Stimulated activated CD4-positive, alpha-beta T cell treated with anti-CD3 and anti-CD28 coated beads, Interleukin-15, amount 100 ng/mL, for 48 hours (primary cell): ENCODE data around the gene HM13.
A peak's percentile ranks its signal among the peaks of the same experiment; 100 is the strongest.
"Not testable (repeated sequence)": the region's sequence is repeated elsewhere in the genome, so short reads cannot be mapped to it uniquely, and the experiment has no call there.

Experiments used
- DNase-seq, 2 donors: peaks; one replicate each; pipeline ENCODE4 v3.0.0-alpha.2; 2020; ENCODE audit warnings: low read depth in 2 of 2

HM13 gene

GRCh38 chr20:31542963-31543362 is 28.7 kb downstream of the HM13 start:
- no peak for DNase-seq

- no peak for DNase-seq
Observed at GRCh38 chr20:31543966-31544598, 29.8 kb downstream of the HM13 start.

GRCh38 chr20:31544600-31544999 is 30.4 kb downstream of the HM13 start:
- no peak for DNase-seq

GRCh38 chr20:31545621-31546040 is 31.4 kb downstream of the HM13 start:
- not testable (repeated sequence) for DNase-seq

- peak; percentile 70 to 75 for DNase-seq
Observed at GRCh38 chr20:31547017-31547675, 32.9 kb downstream of the HM13 start.

GRCh38 chr20:31547720-31548298 is 33.6 kb downstream of the HM13 start:
- no peak for DNase-seq

- no peak for DNase-seq
Observed at GRCh38 chr20:31548820-31549512, 34.7 kb downstream of the HM13 start.

GRCh38 chr20:31549513-31549880 is 35.3 kb downstream of the HM13 start:
- no peak for DNase-seq

GRCh38 chr20:31550099-31550498 is 35.9 kb downstream of the HM13 start:
- DNase-seq: no peak

- no peak for DNase-seq
Observed at GRCh38 chr20:31551163-31552081, 37.2 kb downstream of the HM13 start.

GRCh38 chr20:31555203-31555775 is 41.0 kb downstream of the HM13 start:
- no peak for DNase-seq

GRCh38 chr20:31559704-31560093 is 45.5 kb downstream of the HM13 start:
- DNase-seq: no peak

GRCh38 chr20:31560094-31560745 is 46.0 kb downstream of the HM13 start:
- peak; percentile 56 to 62 for DNase-seq

GRCh38 chr20:31560746-31561598 is 46.7 kb downstream of the HM13 start:
- no peak for DNase-seq

GRCh38 chr20:31562241-31562640 is 48.0 kb downstream of the HM13 start:
- DNase-seq: no peak

- no peak for DNase-seq
Observed at GRCh38 chr20:31564284-31564683, 50.0 kb downstream of the HM13 start.

- DNase-seq: no peak
Observed at GRCh38 chr20:31565699-31566318, 51.6 kb downstream of the HM13 start.

- no peak for DNase-seq
Observed at GRCh38 chr20:31566319-31566657, 52.0 kb downstream of the HM13 start.

GRCh38 chr20:31566658-31567379 is 52.6 kb downstream of the HM13 start:
- DNase-seq: no peak
